PC-3 (cell line): ENCODE data around the gene C1orf115.

Source experiments
- CTCF ChIP-seq: fragments of 300-600 bp; sonication (generic); conservative IDR thresholded peaks from 2 replicates; pipeline ENCODE4 v1.5.1; 2017; ENCODE audit warnings: antibody characterized with exemption, low read depth, mild to moderate bottlenecking, low read length
- EZH2 ChIP-seq: fragments of 300-600 bp; sonication (generic); IDR thresholded peaks from one replicate; pipeline ENCODE4 v1.6.1; 2017; ENCODE audit warnings: antibody characterized with exemption, mild to moderate bottlenecking, low read length; ENCODE audit not compliant: unreplicated experiment
- EZH2phosphoT487 ChIP-seq: fragments of 300-600 bp; sonication (generic); IDR thresholded peaks from 2 replicates; pipeline ENCODE4 v1.6.1; 2018; ENCODE audit warnings: mild to moderate bottlenecking, antibody characterized with exemption, low read length, borderline replicate concordance

- TF ChIP-seq CTCF (no peak), EZH2 (no peak), EZH2phosphoT487 (no peak)
Observed at GRCh38 chr1:220732137-220732536, 42.0 kb downstream of the C1orf115 start.
